Activated T-cell treated with anti-CD3 and anti-CD28 coated beads, Interleukin-2, amount 50 U/mL, for 1 hour (primary cell): ENCODE measurements around the gene TAS1R3.
A peak's percentile ranks its signal among the peaks of the same experiment; 100 is the strongest.

Source experiments
- DNase-seq: peaks from one replicate; pipeline ENCODE4 v3.0.0-alpha.2; 2020

TAS1R3 gene

DNA sequence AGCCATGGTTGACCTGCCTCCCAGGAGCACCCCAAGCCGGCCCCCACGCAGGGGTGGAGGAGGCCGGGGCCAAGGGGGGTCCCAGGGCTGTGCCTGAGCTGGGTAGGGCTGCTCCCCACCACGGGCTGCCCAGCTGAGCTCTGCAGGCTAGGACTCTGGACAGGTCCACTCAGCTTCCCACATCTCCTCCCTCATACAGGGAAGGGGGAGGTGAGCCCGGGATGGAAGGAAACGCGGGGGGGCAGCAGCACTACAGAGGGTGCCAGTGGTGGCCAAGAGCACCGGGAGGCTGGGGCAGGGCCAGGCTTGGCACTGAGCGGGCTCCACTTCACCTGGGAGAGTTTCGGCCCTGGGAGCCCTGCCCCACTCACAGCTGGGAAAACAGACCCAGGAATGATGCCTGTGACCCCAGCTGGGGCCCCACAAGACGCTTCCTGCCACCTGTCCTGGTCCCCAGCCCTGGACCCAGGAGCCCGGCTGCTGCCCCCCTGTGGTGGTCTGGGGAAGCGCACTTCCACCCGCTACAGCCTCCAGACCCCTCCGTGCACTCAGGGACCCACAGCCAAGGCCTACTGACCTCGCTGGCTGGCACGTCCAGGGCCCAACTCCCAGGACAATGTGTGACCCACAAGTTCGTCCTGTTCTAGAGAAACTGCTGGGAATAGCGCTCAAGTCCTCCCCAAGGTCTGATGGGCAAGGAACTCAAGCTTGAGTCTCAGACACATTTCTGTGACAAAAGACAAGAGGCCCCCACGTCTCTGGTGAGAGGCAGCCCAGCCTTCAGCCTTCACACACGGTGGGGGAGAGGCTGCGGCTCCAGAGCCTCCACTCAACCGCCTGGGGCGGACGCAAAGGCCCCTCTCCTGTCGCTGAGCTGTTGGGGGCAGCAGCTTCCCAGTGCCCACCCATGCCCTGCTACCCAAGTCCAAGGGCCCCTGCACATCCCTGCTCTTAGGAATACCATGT, 40.9 kb downstream of the TAS1R3 start:
- DNase-seq: peak; percentile 86

DNA sequence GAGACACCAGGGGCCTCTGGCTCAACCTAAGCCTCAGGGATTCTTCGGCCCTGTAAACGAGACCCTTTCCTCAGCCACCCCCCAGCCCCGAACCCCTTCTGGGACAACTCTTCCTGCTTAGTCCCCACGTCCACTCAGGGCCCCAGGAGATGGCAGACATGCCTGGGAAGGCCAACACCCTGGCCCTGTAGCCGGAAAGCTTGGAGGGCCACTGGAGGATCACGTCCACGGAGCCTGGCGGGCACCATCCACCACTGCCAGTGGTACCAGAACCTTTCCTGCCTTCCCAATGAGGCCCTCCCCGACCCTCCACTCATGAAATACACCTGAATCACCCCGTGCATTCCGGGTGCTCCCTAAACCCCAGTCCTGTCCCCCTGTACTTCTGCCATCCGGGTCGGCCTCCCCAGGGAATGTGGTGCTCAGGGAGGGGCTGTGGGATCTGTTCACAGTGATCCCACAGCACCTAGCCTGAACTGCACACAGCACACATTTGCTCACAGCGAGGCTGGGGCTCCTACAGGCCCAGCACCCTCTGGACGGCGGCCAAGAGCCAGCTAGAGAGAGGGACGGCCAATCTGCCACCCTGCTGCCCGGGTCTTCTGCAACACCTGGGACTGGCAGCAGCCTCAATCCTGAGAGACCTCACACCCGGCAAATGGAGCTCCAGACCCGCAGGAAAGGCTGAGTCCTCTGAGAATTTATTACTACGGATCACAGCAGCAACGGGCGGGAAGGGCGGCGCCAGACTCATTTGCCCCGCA, 42.2 kb downstream of the TAS1R3 start:
- no peak for DNase-seq

DNA sequence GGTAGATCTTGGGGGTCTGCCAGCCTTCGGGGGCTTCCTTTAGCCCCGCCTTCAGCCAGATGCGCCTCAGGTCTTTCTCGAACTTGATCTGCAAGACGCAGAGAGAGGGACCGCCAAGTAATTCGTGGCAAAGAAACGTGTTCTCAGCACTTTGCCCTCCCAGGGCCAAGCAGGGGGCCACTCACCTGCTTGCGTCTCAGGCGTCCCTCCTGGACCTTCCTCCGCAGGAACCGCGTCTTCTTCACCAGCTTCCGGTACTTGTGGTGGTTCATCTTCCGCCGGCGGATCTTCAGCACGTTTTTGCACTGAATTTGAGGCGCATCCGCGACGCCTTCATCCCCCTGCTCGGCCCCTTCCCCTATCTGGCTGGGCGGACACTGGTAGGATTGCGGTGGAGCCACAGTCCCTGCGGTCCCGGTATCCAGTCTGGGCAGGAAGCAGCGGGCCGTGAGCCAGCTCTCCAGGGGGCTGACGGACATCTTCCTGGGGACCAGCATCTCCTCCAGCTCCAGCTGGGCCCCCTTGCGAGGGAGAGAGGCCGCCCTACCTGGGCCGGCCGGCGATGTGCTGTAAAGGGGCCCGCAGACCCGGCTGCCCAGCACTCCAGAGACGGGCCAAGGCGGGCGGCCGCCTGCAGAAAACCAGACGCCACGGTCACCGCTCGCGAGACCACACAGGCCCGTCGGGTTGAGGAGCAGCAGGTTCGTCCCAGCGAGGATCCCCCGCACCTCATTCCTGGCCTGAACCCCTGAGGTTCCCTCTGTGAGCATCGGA, 42.9 kb downstream of the TAS1R3 start:
- DNase-seq: no peak

DNA sequence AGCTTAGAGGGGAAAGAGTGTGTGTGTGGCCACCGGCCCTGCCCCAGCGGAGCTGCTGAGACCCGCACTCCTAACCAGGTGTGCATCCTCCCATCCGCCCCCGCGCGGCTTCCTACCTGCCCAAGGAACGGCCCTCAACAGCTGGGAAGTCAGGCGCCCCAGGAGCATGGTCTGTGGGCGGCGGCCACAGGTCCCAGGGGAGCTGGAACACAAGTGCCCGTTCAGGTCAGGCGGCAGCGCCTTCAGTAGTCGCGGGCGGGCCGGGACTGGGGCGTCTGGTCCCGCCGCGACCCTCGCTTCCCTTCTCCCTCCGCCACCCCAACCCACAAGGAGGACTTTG, 43.5 kb downstream of the TAS1R3 start:
- DNase-seq: no peak

GRCh38 chr1:1374929-1375662, 44.0 kb downstream of the TAS1R3 start, which contains the start of gene AURKAIP1:
Gene AURKAIP1, minus strand, starts transcription at chr1:1375207. Its CDS starts 451 bp downstream, at chr1:1374756.
- DNase-seq: peak; percentile 89

DNA sequence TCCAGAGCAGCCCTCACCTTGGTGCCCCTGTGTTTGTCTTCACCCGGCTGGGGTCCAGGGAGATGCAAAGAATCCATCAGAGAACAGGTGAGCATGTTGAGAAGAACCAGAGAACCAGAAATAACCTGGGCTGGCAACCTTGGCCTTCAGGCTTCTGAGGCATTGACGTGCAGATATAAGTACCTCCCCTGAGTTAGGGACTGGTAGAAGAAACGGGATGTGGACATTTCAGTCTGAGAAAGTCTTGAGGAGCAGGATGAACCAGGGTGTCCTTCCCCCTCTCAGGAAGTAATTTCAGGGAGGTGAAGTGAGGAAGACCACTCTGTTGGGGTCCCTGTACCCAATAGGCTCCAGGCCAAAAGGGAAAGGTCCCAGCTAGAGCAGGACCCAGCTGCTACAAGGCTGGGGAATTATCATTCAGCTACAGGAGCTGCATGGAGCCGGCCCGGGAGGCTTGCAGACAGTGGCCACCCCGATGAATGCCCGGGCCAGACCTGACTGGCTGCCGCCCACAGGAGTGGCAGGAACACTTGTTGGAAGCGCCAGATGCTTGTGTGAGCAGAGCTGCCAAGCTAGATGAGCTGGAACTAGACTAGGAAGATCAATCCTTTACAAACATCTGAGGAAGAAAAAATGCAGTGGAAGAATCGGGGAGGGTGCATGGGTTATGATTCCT, 45.6 kb downstream of the TAS1R3 start:
- no peak for DNase-seq

- DNase-seq: no peak
These were observed 46.6 kb downstream of the TAS1R3 start for GRCh38 chr1:1377540-1378205.

GRCh38 chr1:1380860-1381259, 49.8 kb downstream of the TAS1R3 start:
- no peak for DNase-seq

- no peak for DNase-seq
These were observed 50.2 kb downstream of the TAS1R3 start for GRCh38 chr1:1381294-1381693.
